NCI-H2029 treated with DMSO at 0.1 percent for 48 hours (cell line): ENCODE measurements around the gene PTPN23.
"Not testable (repeated sequence)": the region's sequence is repeated elsewhere in the genome, so short reads cannot be mapped to it uniquely, and the experiment has no call there.

Experiments
- DNase-seq: peaks from one replicate; lab custom pipeline; 2025; lab: John Stamatoyannopoulos, UW

The PTPN23 gene

GRCh38 chr3:47370020-47370419 is 10.8 kb upstream of the PTPN23 start:
- DNase-seq: not testable (repeated sequence)

- DNase-seq: no peak
Observed at GRCh38 chr3:47370887-47371697, 9.7 kb upstream of the PTPN23 start.

GRCh38 chr3:47374587-47374986 is 6.2 kb upstream of the PTPN23 start:
- DNase-seq: no peak

- DNase-seq: no peak
Observed at GRCh38 chr3:47376393-47376792, 4.4 kb upstream of the PTPN23 start.

GRCh38 chr3:47377186-47377585 is 3.6 kb upstream of the PTPN23 start:
- no peak for DNase-seq

GRCh38 chr3:47378869-47379268 is 2.0 kb upstream of the PTPN23 start:
- DNase-seq: no peak

GRCh38 chr3:47379411-47379899 is 1.4 kb upstream of the PTPN23 start:
- no peak for DNase-seq

GRCh38 chr3:47380026-47380600 is 708 bp upstream of the PTPN23 start:
- DNase-seq: no peak

GRCh38 chr3:47381317-47382157 is 716 bp downstream of the PTPN23 start:
- peak; percentile 58 for DNase-seq

GRCh38 chr3:47384425-47384824 is 3.6 kb downstream of the PTPN23 start:
- DNase-seq: no peak

GRCh38 chr3:47385007-47385406 is 4.2 kb downstream of the PTPN23 start:
- no peak for DNase-seq

- peak; percentile 42 for DNase-seq
Observed at GRCh38 chr3:47385796-47386195, 5.0 kb downstream of the PTPN23 start.

GRCh38 chr3:47392933-47393332 is 12.1 kb downstream of the PTPN23 start:
- no peak for DNase-seq

- DNase-seq: no peak
Observed at GRCh38 chr3:47394140-47394870, 13.5 kb downstream of the PTPN23 start.

- no peak for DNase-seq
Observed at GRCh38 chr3:47394881-47395280, 14.1 kb downstream of the PTPN23 start.

- DNase-seq: no peak
Observed at GRCh38 chr3:47398228-47398627, 17.4 kb downstream of the PTPN23 start.

GRCh38 chr3:47399016-47399415 is 18.2 kb downstream of the PTPN23 start:
- DNase-seq: no peak

- DNase-seq: no peak
Observed at GRCh38 chr3:47399531-47400270, 18.9 kb downstream of the PTPN23 start.

GRCh38 chr3:47404431-47404876 is 23.6 kb downstream of the PTPN23 start:
- DNase-seq: no peak

GRCh38 chr3:47404955-47405790 is 24.4 kb downstream of the PTPN23 start:
- no peak for DNase-seq
